K562 (cell line): ENCODE results near the gene IFNA2.

ENCODE experiments used
- EP300 ChIP-seq: IDR thresholded peaks from 2 replicates; pipeline ENCODE4 v1.6.1; 2012; ENCODE audit warnings: low read length, improper control_type of control experiment
- POLR2AphosphoS5 ChIP-seq: IDR thresholded peaks from 2 replicates; pipeline ENCODE4 v1.6.1; 2011; ENCODE audit warnings: mild to moderate bottlenecking, low read depth, low read length, moderate library complexity; ENCODE audit not compliant: control insufficient read depth, insufficient read depth
- TF ChIP-seq, protein P1 (sequence below): fragments of 450-650 bp; conservative IDR thresholded peaks from 2 replicates; pipeline ENCODE4 v1.6.1; 2016; ENCODE audit warnings: missing genetic modification characterization, low read depth, mild to moderate bottlenecking, missing compliant biosample characterization, moderate library complexity

DNA sequence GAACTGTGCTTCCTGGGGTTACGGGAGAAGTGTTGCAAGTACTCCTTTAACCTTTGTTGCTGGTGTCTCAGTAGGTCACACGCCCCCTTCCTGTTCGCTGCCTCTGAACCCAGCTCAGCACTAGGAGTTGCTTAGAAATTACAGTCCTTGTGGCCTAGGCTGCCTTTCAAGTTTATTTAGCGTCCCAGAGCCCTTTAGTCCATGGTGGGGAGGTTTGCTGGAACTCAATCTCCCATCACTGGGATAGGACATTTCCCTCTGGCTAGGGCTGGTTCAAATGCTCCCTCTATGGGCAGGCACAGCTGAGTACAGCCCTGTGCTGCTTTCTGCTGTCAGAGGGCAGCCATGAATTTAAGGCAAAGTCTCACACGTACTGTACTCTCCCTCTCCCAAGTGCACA is 28.4 kb upstream of the IFNA2 start:
- TF ChIP-seq POLR2AphosphoS5 (no peak), EP300 (no peak)
- TF ChIP-seq, protein P1, sequence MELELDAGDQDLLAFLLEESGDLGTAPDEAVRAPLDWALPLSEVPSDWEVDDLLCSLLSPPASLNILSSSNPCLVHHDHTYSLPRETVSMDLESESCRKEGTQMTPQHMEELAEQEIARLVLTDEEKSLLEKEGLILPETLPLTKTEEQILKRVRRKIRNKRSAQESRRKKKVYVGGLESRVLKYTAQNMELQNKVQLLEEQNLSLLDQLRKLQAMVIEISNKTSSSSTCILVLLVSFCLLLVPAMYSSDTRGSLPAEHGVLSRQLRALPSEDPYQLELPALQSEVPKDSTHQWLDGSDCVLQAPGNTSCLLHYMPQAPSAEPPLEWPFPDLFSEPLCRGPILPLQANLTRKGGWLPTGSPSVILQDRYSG (tag): no peak
